GM21447 (cell line): Measurements from ENCODE around the gene NMRK2.

Source experiments
- ATAC-seq: cut with Tn5 transposase; IDR thresholded peaks from one replicate; pipeline ENCODE4 v1.9.1; 2021; ENCODE audit not compliant: unreplicated experiment

Gene NMRK2

DNA sequence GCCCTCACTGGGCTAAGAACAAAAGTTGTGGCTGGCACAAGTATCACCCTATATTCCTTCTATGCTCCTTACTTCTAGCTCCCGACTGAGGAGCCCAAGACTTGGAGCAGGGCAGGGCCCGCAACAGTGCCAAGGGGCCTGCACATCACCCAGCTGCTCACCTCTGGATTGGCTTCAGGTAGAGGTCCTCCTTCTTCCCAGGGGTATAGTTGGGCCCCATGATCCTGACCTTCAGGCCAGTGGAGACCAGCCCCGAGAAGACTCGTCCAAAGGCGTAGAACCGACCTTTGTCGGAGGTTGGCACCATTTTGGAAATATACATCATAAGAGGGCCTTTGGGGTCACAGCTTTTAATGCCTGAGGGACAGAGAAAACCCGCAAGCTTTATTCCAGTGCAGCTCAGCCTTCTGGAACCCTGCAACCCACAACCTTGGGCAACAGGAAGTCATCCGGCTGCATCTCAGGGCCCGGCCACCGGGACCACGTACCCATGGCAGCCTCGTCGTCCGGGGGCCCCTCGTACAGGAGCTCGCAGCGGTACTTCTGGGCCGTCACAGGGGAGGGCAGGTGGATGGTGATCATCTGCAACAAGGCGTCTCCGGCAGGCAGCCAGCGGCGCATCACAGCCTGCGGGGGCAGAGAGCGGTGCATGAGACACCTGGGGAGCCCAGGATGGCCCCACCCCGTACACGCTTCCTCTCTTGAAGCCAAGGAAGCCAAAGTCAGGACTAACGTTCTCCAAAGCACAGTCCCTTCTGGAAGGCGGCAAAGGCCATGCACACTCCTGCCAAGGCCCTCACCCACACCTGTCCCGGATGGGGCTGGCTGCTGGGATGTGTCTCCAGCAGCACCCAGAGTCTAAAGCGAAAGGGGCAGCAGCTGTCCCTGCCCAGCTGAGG, 47.7 kb downstream of the NMRK2 start:
- ATAC-seq: no peak

DNA sequence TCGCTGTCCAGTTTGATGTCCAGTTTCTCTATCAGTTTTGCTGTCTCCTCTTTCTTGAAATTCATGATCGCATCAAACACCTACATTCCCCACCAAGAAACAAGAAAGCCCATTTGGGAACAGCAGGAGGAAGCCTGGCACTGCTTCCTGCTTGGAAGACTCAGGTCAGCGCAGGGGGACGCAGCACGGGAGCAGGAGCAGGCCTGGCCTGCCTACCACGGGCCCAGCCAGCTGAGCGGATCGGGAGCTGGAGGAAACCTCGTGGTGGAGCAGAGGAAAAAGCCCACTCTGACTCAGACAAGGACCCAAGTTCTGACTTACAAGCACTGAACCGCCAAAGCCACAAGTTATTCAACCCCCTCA, 48.5 kb downstream of the NMRK2 start:
- no peak for ATAC-seq

DNA sequence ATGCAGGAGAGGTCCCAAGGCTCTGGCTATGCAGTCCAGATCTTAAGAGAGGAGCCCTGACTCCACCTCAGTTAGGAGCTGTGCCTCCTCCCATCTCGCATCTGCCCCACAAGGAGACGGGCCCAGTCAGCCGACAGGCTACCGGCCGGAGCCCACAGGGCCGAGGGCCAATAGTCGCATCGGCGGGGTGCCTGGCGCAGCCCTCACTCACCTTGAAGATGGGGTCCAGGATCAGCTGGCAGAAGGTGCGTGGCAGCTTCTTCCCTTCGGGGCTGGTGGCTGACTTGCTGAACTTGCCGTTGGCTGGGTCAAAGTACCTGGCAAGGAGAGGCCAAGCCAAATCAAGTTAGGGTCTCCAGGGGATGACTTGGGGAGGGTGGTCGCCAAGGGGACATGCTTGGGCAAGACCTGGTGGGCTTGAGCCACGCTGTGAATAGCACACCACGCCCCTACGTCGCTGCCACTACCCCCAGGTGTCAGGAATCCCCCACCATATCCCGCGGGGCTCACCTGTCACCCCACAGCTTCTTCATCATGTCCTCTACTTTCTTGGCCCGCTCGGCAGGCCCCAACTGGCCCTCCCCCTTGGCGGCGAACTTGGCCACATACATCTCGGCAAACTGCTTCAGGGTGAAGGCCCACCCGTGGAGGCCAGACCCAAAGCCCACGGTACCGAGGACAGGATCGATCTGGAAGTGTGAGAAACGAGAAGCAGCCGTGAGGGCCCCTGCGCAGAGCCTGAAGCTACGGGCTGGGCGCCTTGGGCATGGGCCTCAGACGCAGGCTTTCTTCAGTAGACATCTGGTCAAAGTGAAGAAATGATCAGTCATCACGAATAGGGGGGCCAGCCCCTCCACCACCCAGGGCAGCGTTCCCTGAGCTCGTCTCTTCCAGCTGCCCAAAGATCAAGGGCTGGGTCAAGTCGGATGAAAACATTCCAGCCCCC, 49.1 kb downstream of the NMRK2 start:
- no peak for ATAC-seq

DNA sequence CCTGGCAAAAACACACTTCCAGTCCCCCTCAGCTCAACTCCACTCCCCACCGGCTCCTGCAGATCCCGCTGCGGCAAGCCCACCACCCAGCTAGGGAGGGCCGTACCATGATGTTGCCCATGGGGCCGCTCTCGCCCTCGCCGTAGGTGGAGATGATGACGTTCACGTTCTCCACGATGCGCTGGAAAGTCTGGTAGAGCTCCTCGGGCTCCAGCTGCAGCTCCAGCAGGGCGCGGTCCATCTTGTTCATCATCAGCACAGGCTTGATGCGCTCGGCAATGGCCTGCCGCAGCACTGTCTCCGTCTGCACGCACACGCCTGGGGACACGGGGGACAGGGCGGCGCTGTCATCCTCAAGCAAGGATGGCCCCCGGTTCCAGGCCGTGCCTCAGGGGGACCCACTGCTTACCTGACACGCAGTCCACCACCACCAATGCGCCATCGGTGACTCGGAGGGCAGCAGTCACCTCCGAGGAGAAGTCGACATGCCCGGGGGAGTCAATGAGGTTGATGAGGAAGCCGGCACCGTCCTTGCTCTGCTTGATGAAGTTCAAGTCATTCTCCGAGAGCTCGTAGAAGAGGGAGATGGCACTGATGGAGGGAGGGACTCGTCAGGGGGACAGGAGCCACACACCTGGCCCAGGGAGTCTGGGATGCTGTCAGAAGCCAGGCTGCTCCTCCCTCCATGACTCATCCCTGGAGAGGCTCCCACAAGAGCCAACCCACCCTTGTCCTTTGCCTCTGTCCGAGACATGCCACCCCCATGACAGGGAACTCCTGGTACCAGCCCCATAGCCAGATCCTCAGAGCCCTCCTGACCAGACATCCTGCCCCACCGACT, 50.1 kb downstream of the NMRK2 start:
- no peak for ATAC-seq

DNA sequence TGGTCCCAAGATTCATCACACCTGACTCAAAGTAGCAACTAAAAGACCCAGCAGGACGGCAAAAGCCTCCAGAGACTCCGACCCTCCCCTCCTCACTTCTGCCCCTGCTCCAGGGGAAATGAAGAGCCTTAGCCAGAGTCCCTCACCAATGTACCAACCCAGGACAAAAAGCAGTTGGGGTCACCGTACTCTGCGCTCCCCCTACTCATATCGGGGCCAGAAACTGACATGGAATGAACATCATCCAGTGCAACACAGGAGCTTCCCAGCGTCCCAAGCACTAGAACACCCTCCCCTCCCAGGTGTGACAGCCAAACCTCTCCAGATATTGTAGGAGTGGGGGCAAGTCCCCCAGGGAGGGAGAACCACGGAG, 50.7 kb downstream of the NMRK2 start:
- no peak for ATAC-seq

DNA sequence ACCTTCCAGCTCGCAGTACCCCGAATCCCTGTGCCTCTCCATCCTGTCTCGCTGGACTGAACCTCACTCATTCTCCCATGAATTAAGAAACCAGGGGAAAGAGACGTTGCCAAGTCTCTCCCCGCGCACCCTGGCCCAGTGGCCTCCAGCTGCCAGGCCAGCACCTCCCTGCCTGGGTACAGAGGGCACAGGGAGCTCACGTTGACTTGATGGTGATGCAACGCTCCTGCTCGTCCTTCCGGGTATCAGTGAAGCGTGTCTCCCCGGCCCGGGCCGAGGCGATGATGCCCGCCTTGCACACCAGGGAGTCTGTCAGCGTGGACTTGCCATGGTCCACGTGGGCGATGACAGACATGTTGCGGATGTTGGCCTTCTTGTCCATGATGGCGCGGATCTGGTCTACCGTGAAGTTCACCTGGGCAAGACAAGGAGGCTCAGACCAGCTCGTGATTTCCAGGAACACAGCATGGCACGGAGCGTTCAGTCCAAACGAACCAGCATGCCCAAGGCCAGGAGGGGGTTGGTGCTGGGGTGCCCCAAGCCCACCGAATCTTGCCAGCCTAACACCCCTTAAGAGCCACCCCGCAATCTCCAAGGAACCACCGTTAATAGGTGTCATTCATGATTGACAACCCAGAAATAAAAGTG, 51.2 kb downstream of the NMRK2 start:
- no peak for ATAC-seq

DNA sequence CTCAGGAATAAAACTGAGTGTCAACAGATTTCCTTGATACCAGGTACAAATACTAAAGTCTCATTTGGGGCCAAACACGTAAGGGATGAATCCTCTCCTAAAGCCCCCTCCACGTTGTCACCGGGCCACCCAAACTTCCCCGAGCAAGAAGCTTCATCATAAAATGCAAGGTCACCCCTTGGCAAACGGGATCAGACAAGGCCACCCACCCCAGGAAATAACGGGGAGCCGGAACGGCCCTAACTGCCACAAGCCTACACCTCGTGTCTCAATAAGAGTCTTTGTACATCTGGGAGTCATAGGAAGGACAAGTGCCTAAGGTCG, 51.7 kb downstream of the NMRK2 start:
- no peak for ATAC-seq

DNA sequence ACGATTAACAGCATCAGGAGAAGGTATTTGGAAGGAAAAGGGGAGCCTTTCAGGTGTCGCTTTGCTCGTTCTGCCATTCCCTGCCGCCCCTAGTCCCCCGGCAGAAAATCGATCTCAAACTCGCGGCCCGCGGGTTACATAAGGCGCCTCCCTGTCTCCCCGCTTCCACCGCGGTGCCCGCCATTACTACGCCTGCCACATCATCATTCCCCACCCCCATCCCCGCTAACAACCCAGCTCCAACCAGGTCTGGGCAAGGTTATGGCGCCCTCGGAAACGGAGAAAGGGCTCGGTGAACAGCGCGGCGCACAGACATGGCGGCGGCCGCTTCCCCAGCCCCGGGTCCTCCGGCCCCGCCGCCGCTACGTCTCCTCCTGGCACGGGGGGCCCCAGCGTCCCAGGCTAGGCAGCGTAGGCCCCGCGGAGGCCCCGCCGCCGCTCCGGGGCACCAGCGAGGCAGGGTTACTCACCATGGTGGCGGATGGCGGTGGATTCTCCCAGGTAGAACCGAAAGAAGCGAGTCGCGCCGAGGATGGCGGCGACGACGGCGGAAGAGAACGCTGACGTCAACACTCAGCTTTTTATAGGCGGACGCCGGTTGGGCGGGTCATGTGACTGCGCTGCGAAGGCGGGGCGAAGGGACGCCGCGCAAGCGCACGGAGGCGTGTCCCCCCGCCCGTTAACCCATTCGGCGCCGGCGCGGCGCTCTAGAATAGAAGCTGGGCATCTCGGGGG, 52.2 kb downstream of the NMRK2 start, which contains the start of gene EEF2:
EEF2 (minus strand) TSS at position 556 of the 735 bp plus-strand sequence; CDS start at position 473, 83 bp downstream.
- ATAC-seq: peak; percentile 36

DNA sequence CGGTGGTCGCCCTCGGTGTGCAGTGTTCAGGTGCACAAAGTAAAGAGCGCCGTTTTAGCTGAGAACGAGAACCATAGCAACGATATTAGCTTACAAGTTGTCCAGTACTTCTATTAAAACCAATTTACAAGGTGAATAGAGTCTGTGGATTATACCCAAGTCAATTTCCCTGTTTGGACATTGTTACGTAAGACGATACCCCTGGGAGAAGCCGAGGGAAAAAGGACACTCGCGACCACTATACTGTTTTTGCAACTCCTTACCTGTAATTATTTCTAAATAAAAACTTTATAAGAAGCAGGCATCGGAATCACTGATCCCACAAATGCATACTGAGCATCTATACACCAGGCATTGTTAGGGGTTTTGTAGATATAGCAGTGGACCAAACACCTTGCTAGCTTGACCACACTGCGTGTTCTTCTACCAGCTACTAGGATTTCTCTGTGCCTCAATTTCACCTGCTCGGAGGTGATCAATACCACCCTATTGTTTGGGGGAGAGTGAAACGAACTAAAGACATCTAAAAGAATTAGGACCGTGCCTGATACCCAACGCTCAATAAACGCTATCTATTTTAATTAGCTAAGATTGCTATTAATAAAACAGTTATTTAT, 52.9 kb downstream of the NMRK2 start:
- no peak for ATAC-seq

DNA sequence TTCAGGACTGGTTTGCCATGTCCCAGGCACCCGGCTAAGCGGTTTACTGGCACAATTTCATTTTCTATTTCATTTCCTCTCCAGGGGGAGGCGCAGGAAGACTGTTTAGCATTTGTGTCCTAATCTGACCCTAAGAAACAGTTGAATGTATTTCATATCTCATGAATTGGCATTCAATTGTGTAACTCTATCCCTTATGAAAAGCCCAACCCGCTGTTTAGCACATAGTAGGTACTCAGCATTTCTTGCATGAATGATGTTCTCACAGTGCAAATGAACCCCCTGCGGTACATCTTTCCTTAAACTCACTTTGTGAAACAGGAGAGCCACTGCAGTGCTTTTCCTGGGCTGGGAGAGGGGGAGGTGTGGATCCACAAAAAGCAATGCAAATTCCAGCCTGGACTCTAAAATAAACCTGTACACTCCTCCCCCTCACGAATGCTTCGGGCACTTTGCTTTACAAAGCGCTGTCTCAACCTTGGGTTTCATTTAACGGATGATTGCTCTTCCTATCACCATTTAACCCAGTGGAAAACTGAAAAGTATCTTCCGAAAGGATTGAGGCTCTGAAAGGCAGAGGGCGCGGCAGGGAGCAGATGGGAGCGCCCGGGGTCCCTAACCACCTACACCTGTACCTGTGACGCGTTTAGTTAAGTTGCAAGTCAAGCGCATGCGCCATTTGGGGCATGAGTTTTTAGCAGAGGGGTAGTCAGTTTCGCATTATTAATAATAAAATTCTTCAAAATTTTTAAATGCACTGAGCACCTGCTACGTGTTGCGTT, 53.6 kb downstream of the NMRK2 start:
- ATAC-seq: no peak

DNA sequence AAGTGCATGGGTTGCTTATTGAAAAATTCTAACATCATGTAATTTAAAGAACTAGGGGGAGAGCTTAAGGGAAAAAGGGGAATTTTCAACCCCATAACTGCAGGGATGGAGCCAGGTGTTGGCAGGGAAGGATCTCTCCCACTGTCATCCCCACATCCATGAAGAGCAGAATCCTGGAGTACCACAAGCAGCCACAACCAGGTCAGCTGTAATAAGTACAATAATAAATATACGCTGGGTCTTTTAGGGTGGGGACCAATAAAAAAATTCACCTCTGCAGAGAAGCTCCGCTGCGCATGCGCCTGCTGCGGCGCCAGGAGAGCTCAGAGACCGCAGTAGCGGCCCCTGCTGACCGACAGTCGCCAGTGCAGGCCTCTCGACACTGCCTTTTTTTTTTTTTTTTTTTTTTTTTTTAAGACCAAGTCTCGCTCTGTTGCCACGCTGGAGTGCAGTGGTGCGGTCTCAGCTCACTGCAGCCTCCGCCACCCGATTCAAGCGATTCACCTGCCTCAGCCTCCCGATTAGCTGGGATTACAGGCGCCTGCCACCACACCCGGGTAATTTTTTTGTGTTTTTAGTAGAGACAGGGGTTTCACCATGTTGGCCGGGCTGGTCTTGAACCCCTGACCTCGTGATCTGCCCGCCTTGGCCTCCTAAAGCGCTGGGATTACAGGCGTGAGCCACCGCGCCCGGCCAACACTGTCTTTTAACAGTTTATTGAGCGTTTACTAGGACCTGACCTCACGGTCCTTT, 54.9 kb downstream of the NMRK2 start:
- ATAC-seq: no peak

DNA sequence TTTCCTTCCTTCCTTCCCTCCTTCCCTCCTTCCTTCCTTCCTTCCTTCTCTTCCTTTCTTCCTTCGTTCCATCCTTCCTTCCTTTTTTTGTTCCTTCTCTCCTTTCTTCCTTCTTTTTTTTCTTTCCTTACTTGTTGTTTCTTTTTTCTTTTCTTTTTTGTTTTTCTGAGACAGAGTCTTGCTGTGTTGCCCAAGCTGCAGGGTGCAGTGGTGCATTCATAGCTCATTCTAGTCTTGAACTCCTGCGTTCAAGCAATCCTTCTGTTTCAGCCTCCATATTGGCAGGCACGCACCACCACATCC, 57.9 kb downstream of the NMRK2 start:
- ATAC-seq: no peak
